SK-N-SH (cell line): Measurements from ENCODE around the gene IPCEF1.

Experiments used
- CTCF ChIP-seq: fragments of 200-600 bp; sonication (generic); IDR thresholded peaks from 2 replicates; pipeline ENCODE4 v1.6.1; 2017; ENCODE audit warnings: antibody characterized with exemption, mild to moderate bottlenecking, moderate library complexity
- GABPA ChIP-seq: IDR thresholded peaks from 2 replicates; pipeline ENCODE4 v1.4.0; 2012; ENCODE audit warnings: low read depth, mild to moderate bottlenecking
- POLR2AphosphoS5 ChIP-seq: IDR thresholded peaks from 2 replicates; pipeline ENCODE4 v1.6.1; 2012; ENCODE audit warnings: low read depth, low read length
- ZBTB33 ChIP-seq: IDR thresholded peaks from 2 replicates; pipeline ENCODE4 v1.4.0; 2012; ENCODE audit warnings: low read depth, borderline replicate concordance

- TF ChIP-seq CTCF (no peak), ZBTB33 (no peak), POLR2AphosphoS5 (no peak), GABPA (no peak)
These were observed 21.1 kb upstream of the IPCEF1 start for GRCh38 chr6:154377726-154378125.
